H1 (cell line): Measurements from ENCODE around the gene DSE. TPM values are rescaled to one million over a fixed set of nuclear protein-coding genes. Genes with fewer than 3 reads are reported as not detected.

ENCODE experiments used
- E2F6 ChIP-seq: IDR thresholded peaks from 2 replicates; pipeline ENCODE4 v1.6.1; 2012; ENCODE audit warnings: inconsistent platforms
- MAFK ChIP-seq: IDR thresholded peaks from 2 replicates; pipeline ENCODE4 v1.6.1; 2012; ENCODE audit warnings: low read depth, mild to moderate bottlenecking, improper control_type of control experiment, low read length
- SIX5 ChIP-seq: IDR thresholded peaks from 2 replicates; pipeline ENCODE4 v1.6.1; 2011; ENCODE audit warnings: mild to moderate bottlenecking, low read depth, low read length
- TEAD4 ChIP-seq: IDR thresholded peaks from 2 replicates; pipeline ENCODE4 v1.6.1; 2012; ENCODE audit warnings: low read depth, low read length, inconsistent platforms, mixed read lengths
- polyA plus RNA-seq, 7 experiments: library from polyadenylated mRNA; depleted of rRNA in 3 of 7; stranded (reverse) in 5 of 7; unstranded in 2 of 7; fragments of >200 nt in 5 of 7; fragments of 200-250 nt in 2 of 7; gene quantifications; 1 replicate in 5 of 7; 2 replicates in 1 of 7; 4 replicates in 1 of 7; pipeline versions ENCODE4 v1.2.1 to v1.2.3, GENCODE V29; 2011 to 2013; ENCODE audit warnings: missing spikeins in 2 of 7, mixed read lengths in 2 of 7
- total RNA-seq: library from RNA; stranded (reverse); fragmentation: NEBNext Ultra II Directional; extraction: Animal tissue kit (Norgen Biotek cat#: 25700); gene quantifications from 2 replicates; pipeline ENCODE4 v1.2.1, GENCODE V29; 2021

The DSE gene
- total and polyA plus RNA-seq, 2 of the 8 experiments (the other 6 are each of a cell fraction or from before 2014, with no cell fraction given): 32.5 to 94.4 TPM

GRCh38 chr6:116450769-116451740, 80.3 kb downstream of the DSE start (continued):
- TF ChIP-seq SIX5: no peak
- TF ChIP-seq TEAD4: no peak
- no peak for TF ChIP-seq MAFK
- TF ChIP-seq E2F6: no peak
